HepG2 (cell line): ENCODE measurements around the gene CNIH3. TPM values are rescaled to one million over a fixed set of nuclear protein-coding genes. Genes with fewer than 3 reads are reported as not detected.

Experiments
- ATAC-seq: fragments of 200-7000 bp; cut with Tn5 transposase; 3 replicates; pipeline ENCODE4 v1.9.1; 2020; ENCODE audit warnings: mild to moderate bottlenecking, moderate library complexity
- BruUV-seq: library from RNA; stranded (reverse); fragments of 400-500 nt; replicated peaks from 2 replicates; lab custom pipeline; 2021; lab: Mats Ljungman, UMichigan
- CTCF ChIA-PET: fragments of 300-600 bp; formaldehyde crosslinking; extraction: SDS; loops from one replicate; lab custom pipeline; 2021; ENCODE audit warnings: low total read pairs, inconsistent platforms, low intra/inter-chr PET ratio; lab: Yijun Ruan, JAX
- POLR2A ChIA-PET: fragments of 350-600 bp; sonication (Branson Sonifier 250); formaldehyde crosslinking; loops from one replicate; lab custom pipeline; 2020; ENCODE audit warnings: antibody characterized with exemption, inconsistent platforms; lab: Yijun Ruan, JAX
- DNase-seq: peaks from one replicate; pipeline ENCODE4 v3.0.0-alpha.2; 2015; ENCODE audit warnings: low spot score
- FAIRE-seq: peaks from 3 replicates; lab custom pipeline; 2011; peaks lifted over from hg19 to GRCh38; lab: Jason Lieb, UNC
- H2AFZ ChIP-seq: one replicate; pipeline ENCODE4 v1.6.1; 2011; ENCODE audit warnings: low read length, inconsistent platforms
- H3K27ac ChIP-seq: fragments of 300-600 bp; 3 replicates; pipeline ENCODE4 v1.8.0; 2011; ENCODE audit warnings: mixed run types, mild to moderate bottlenecking, mixed read lengths, low read length, inconsistent platforms; ENCODE audit not compliant: insufficient read depth; ENCODE audit errors: extremely low read length
- H3K27me3 ChIP-seq, 2 experiments: fragments of 200-600 bp in 1 of 2; 2 replicates in 1 of 2; 3 replicates in 1 of 2; pipeline versions ENCODE4 v1.6.0 to v1.8.0; 2011; ENCODE audit warnings: low read length in 2 of 2, mild to moderate bottlenecking in 2 of 2, moderate library complexity in 2 of 2, inconsistent platforms in 1 of 2; ENCODE audit not compliant: insufficient read depth in 2 of 2, control insufficient read depth in 1 of 2
- H3K36me3 ChIP-seq, 2 experiments: fragments of 200-600 bp in 1 of 2; replicated peaks in 1 of 2; 2 replicates in 1 of 2; 3 replicates in 1 of 2; pipeline versions ENCODE4 v1.5.1 to v1.8.0; 2011; ENCODE audit warnings: low read length in 2 of 2, inconsistent platforms in 1 of 2; ENCODE audit not compliant: insufficient read depth in 2 of 2, control insufficient read depth in 1 of 2
- H3K4me1 ChIP-seq: 2 replicates; pipeline ENCODE4 v1.5.1; 2012; ENCODE audit warnings: low read length, inconsistent platforms; ENCODE audit not compliant: insufficient read depth
- H3K4me2 ChIP-seq: 2 replicates; pipeline ENCODE4 v1.6.0; 2011; ENCODE audit warnings: low read depth, low read length, inconsistent platforms
- H3K4me3 ChIP-seq, 3 experiments: fragments of 200-600 bp in 1 of 3; sonication (generic), shearing (Covaris generic) in 1 of 3; replicated peaks in 1 of 3; 2 replicates each; pipeline ENCODE4 v1.5.1; 2011 to 2016; ENCODE audit warnings: low read length in 3 of 3, inconsistent platforms in 2 of 3, low read depth in 2 of 3, mild to moderate bottlenecking in 2 of 3, control low read depth in 1 of 3, mixed read lengths in 1 of 3; ENCODE audit not compliant: insufficient read depth in 1 of 3
- H3K79me2 ChIP-seq: one replicate; pipeline ENCODE4 v1.6.1; 2011; ENCODE audit warnings: low read length, inconsistent platforms; ENCODE audit not compliant: insufficient read depth
- H3K9ac ChIP-seq: 2 replicates; pipeline ENCODE4 v1.6.0; 2011; ENCODE audit warnings: mild to moderate bottlenecking, low read depth, low read length, inconsistent platforms; ENCODE audit not compliant: insufficient read depth
- H3K9me3 ChIP-seq: 2 replicates; pipeline ENCODE4 v1.5.1; 2012; ENCODE audit warnings: mild to moderate bottlenecking, low read length
- H4K20me1 ChIP-seq: 2 replicates; pipeline ENCODE4 v1.6.0; 2011; ENCODE audit warnings: inconsistent platforms, mild to moderate bottlenecking, low read length, moderate library complexity; ENCODE audit not compliant: insufficient read depth
- AKAP8 ChIP-seq: sonication (generic); formaldehyde crosslinking; IDR thresholded peaks from 2 replicates; pipeline ENCODE4 v1.5.1; 2020; ENCODE audit warnings: mild to moderate bottlenecking, missing genetic modification reagents
- POGZ ChIP-seq: sonication (generic); formaldehyde crosslinking; IDR thresholded peaks from 2 replicates; pipeline ENCODE4 v1.4.0; 2020; ENCODE audit warnings: mild to moderate bottlenecking, missing genetic modification reagents
- THAP7 ChIP-seq: sonication (generic); formaldehyde crosslinking; IDR thresholded peaks from 2 replicates; pipeline ENCODE4 v1.8.1; 2023; ENCODE audit warnings: mild to moderate bottlenecking, missing genetic modification reagents
- U2AF2 ChIP-seq: fragments of 200-400 bp; formaldehyde crosslinking; IDR thresholded peaks from 2 replicates; pipeline ENCODE4 v1.6.1; 2017; ENCODE audit warnings: low read depth, mild to moderate bottlenecking, low read length
- ZBTB21 ChIP-seq: sonication (generic); formaldehyde crosslinking; IDR thresholded peaks from 2 replicates; pipeline ENCODE4 v1.4.0; 2020; ENCODE audit warnings: missing genetic modification reagents
- ZNF512B ChIP-seq: sonication (generic); formaldehyde crosslinking; IDR thresholded peaks from 2 replicates; pipeline ENCODE4 v1.5.1; 2020; ENCODE audit warnings: missing genetic modification reagents, mild to moderate bottlenecking, borderline replicate concordance
- WGBS: methylation state at CpG from one replicate; pipeline ENCODE4 v1.1.6; 2017; ENCODE audit warnings: low lambda C conversion rate; 5-methylcytosine and 5-hydroxymethylcytosine counted together
- in situ Hi-C: cut with HindIII; loops from 2 replicates; pipeline ENCODE4 v1.10.0; 2017; ENCODE audit warnings: low pct_unique_long_range_greater_than_20kb; ENCODE audit not compliant: extremely low pct_ligation_motif_present
- intact Hi-C: fragments of 100-400 bp; cut with micrococcal nuclease; formaldehyde crosslinking; loops from one replicate; pipeline ENCODE4 v1.10.0; 2022; ENCODE audit not compliant: unreplicated experiment
- polyA plus RNA-seq, 8 experiments: library from polyadenylated mRNA; depleted of rRNA in 3 of 8; stranded (reverse) in 7 of 8; unstranded in 1 of 8; fragments of >200 nt; fragmentation: Illumina TruSeq in 4 of 8; extraction: Trizol in 4 of 8; gene quantifications; 2 replicates each; pipeline versions ENCODE4 v1.2.1 to v1.2.3, GENCODE V29; 2011 to 2016; ENCODE audit warnings: low read depth in 4 of 8, missing spikeins in 1 of 8, mixed read lengths in 1 of 8; ENCODE audit not compliant: insufficient read depth in 1 of 8
- total RNA-seq, 5 experiments: library from RNA; depleted of rRNA; stranded (reverse); fragments of >200 nt; fragmentation: Illumina TruSeq; extraction: Trizol; gene quantifications; 2 replicates each; pipeline ENCODE4 v1.2.3, GENCODE V29; 2016; ENCODE audit warnings: low read depth in 1 of 5
- TF ChIP-seq, protein P1 (sequence below): sonication (generic); formaldehyde crosslinking; IDR thresholded peaks from 2 replicates; pipeline ENCODE4 v1.4.0; 2020; ENCODE audit warnings: mild to moderate bottlenecking, missing genetic modification reagents

Gene CNIH3
- total and polyA plus RNA-seq, 2 of the 13 experiments (the other 11 are each of a cell fraction or from before 2014, with no cell fraction given) = 0.36 to 1.1 TPM

DNA sequence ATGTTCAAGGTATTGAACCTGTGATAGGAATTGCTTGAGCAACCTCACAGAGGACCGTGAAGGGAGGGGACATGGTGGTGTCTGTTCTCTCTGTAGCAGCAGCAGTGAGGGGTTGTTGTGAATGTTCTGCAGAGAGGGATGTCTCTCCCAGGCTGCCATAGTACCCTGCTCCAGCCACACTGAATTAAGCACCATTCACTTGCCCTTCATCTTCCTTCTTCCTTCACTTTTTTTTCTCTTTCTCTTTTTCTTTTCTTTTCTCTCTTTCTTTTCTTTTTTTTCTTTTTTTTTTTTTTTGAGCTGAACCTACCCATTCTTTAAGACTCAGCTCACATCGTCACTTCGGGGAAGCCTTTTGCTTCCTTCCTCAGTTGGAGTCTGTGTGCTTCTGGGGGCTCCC lies 89.5 kb downstream of the CNIH3 start (continued):
- TF ChIP-seq, protein P1, sequence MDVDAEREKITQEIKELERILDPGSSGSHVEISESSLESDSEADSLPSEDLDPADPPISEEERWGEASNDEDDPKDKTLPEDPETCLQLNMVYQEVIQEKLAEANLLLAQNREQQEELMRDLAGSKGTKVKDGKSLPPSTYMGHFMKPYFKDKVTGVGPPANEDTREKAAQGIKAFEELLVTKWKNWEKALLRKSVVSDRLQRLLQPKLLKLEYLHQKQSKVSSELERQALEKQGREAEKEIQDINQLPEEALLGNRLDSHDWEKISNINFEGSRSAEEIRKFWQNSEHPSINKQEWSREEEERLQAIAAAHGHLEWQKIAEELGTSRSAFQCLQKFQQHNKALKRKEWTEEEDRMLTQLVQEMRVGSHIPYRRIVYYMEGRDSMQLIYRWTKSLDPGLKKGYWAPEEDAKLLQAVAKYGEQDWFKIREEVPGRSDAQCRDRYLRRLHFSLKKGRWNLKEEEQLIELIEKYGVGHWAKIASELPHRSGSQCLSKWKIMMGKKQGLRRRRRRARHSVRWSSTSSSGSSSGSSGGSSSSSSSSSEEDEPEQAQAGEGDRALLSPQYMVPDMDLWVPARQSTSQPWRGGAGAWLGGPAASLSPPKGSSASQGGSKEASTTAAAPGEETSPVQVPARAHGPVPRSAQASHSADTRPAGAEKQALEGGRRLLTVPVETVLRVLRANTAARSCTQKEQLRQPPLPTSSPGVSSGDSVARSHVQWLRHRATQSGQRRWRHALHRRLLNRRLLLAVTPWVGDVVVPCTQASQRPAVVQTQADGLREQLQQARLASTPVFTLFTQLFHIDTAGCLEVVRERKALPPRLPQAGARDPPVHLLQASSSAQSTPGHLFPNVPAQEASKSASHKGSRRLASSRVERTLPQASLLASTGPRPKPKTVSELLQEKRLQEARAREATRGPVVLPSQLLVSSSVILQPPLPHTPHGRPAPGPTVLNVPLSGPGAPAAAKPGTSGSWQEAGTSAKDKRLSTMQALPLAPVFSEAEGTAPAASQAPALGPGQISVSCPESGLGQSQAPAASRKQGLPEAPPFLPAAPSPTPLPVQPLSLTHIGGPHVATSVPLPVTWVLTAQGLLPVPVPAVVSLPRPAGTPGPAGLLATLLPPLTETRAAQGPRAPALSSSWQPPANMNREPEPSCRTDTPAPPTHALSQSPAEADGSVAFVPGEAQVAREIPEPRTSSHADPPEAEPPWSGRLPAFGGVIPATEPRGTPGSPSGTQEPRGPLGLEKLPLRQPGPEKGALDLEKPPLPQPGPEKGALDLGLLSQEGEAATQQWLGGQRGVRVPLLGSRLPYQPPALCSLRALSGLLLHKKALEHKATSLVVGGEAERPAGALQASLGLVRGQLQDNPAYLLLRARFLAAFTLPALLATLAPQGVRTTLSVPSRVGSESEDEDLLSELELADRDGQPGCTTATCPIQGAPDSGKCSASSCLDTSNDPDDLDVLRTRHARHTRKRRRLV (CRISPR knock-in tag) = no peak
- TF ChIP-seq AKAP8 (CRISPR knock-in tag) (no peak), U2AF2 (no peak)

DNA sequence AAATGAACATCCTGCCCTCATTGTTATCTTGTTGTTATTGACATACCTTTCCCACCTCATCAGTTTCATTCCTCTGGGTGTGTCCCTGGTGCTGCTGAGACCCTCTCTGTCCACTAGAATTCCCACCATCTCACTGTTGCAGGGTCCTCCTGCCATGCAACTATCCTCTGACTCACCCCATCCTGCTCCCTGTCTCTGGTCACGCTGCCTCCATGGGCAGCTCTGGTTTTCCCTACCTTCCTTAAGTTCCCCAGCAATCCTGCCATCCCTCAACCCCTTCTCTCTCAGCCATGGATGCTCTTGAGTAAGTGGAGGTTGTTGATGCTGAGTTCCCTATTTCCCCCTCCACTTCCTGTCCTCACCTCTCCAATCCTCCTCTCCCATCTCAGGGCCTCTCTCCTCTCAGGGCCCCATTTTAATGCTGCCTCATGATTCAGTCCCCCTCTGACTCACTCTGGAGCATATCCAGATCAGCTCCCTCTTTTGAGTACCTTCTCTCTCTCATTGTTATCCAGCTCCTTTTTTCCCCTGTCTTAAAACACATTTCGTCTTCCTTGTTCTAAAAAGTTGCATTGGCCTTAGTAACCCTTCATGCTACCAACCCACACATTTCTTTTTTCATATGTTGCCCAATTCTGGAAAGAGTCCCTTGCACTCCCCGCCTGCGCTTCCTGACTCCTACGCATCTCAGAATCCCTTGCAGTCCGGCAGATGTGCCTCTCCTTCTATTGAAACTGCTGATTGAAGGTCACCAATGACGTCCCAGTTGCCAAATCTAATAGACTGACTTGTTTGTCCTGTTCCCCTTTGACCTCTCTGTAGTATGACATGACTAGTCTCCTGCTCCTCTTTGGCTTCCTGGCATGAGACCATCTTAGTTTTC lies 92.0 kb downstream of the CNIH3 start:
- in situ Hi-C loops (no loop called here), intact Hi-C loops (no loop called here)
- Histone ChIP-seq H2AFZ (no peak overlapping the region), H3K9ac (no peak overlapping the region), H3K36me3 (no peaks in the 10 kb centered on the region), H3K79me2 (no peaks in the 10 kb centered on the region), H4K20me1 (no peaks in the 10 kb centered on the region), H3K9me3 (no peaks in the 10 kb centered on the region), H3K4me1 (no peaks in the 10 kb centered on the region), H3K27ac (no peak overlapping the region), H3K4me3 (no peak overlapping the region), H3K27me3 (no peaks in the 10 kb centered on the region; a peak in 1 of 5 replicates), H3K4me2 (no peak overlapping the region)
- ATAC-seq (no peak), FAIRE-seq (no peak), DNase-seq (no peak)
- CTCF ChIA-PET = no interaction called here
- no peak for TF ChIP-seq POGZ (CRISPR knock-in tag)
- TF ChIP-seq ZNF512B (CRISPR knock-in tag) = no peak
- no peak for TF ChIP-seq ZBTB21 (CRISPR knock-in tag)
- no peak for TF ChIP-seq THAP7 (CRISPR knock-in tag)
- 29% methylated on average over 7 of the region's 7 CpGs for WGBS
- POLR2A ChIA-PET = no interaction called here
- no TSS peak for BruUV-seq
